Loucy (cell line): ENCODE results near the gene CCDC178.

Experiments used
- H2AFZ ChIP-seq: fragments of 200-600 bp; sonication (generic); 2 replicates; pipeline ENCODE4 v1.6.0; 2016; ENCODE audit warnings: antibody characterized with exemption, mild to moderate bottlenecking, low read length, moderate library complexity
- H3F3A ChIP-seq: fragments of 200-600 bp; 2 replicates; pipeline ENCODE4 v1.6.0; 2016; ENCODE audit warnings: antibody characterized with exemption, low read depth, mild to moderate bottlenecking
- H3K27me3 ChIP-seq: fragments of 200-600 bp; sonication (generic); 2 replicates; pipeline ENCODE4 v1.6.1; 2014; ENCODE audit warnings: low read length, mild to moderate bottlenecking; ENCODE audit not compliant: insufficient read depth, poor library complexity, severe bottlenecking
- H3K36me3 ChIP-seq: fragments of 200-600 bp; sonication (generic); 2 replicates; pipeline ENCODE4 v1.6.1; 2016; ENCODE audit warnings: low read length; ENCODE audit not compliant: insufficient read depth
- H3K4me1 ChIP-seq: fragments of 200-600 bp; sonication (generic); 2 replicates; pipeline ENCODE4 v1.5.1; 2014; ENCODE audit warnings: low read length, mild to moderate bottlenecking; ENCODE audit not compliant: insufficient read depth, poor library complexity, severe bottlenecking
- H3K4me2 ChIP-seq: fragments of 200-600 bp; sonication (generic); 2 replicates; pipeline ENCODE4 v1.6.0; 2014; ENCODE audit warnings: antibody characterized with exemption, low read length, low read depth, mild to moderate bottlenecking; ENCODE audit not compliant: poor library complexity, severe bottlenecking
- H3K4me3 ChIP-seq: fragments of 200-600 bp; sonication (generic); 2 replicates; pipeline ENCODE4 v1.5.1; 2014; ENCODE audit warnings: low read length, mild to moderate bottlenecking, mixed read lengths; ENCODE audit not compliant: poor library complexity, severe bottlenecking
- H3K79me2 ChIP-seq: fragments of 200-600 bp; sonication (generic); 2 replicates; pipeline ENCODE4 v1.6.1; 2014; ENCODE audit warnings: low read length; ENCODE audit not compliant: insufficient read depth
- H3K9ac ChIP-seq: fragments of 200-600 bp; sonication (generic); 2 replicates; pipeline ENCODE4 v1.6.0; 2014; ENCODE audit warnings: mild to moderate bottlenecking, low read depth, low read length, moderate library complexity; ENCODE audit not compliant: poor library complexity, severe bottlenecking
- H3K9me2 ChIP-seq: fragments of 200-600 bp; sonication (generic); replicated peaks from 2 replicates; pipeline ENCODE4 v1.6.1; 2016; ENCODE audit warnings: low read depth, low read length, mixed read lengths
- H3K9me3 ChIP-seq: fragments of 200-600 bp; sonication (generic); 2 replicates; pipeline ENCODE4 v1.6.1; 2014; ENCODE audit warnings: mild to moderate bottlenecking, antibody characterized with exemption, low read length, low read depth; ENCODE audit not compliant: insufficient read depth
- H4K20me1 ChIP-seq: fragments of 200-600 bp; sonication (generic); 2 replicates; pipeline ENCODE4 v1.6.0; 2014; ENCODE audit warnings: antibody characterized with exemption, low read length, mild to moderate bottlenecking; ENCODE audit not compliant: insufficient read depth, poor library complexity, severe bottlenecking
- EZH2phosphoT487 ChIP-seq: fragments of 200-600 bp; IDR thresholded peaks from 2 replicates; pipeline ENCODE4 v1.6.1; 2018; ENCODE audit warnings: antibody characterized with exemption, mild to moderate bottlenecking, moderate library complexity, borderline replicate concordance
- TF ChIP-seq, protein P1 (sequence below): fragments of 200-600 bp; sonication (generic); conservative IDR thresholded peaks from 2 replicates; pipeline ENCODE4 v1.5.1; 2014; ENCODE audit warnings: mild to moderate bottlenecking, antibody characterized with exemption, low read length

Gene CCDC178

DNA sequence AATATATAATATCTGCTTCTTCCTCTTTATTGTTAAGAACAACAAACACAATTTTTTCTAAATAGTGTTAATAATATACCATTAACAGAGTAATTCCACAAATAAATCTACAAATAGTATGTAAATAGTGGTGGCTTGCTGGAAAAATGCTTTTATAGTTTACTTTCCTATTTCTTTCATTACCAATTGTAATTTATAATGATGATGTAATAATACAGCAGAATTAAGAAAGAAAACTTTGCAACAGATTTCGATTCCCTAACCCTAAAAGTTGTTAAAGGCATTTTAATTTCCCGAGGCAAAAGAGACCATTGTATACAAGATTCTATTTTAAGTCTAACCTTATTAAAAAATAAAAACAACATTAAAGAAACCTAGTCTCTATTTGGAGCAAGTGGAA is 307.9 kb downstream of the CCDC178 start:
- H4K20me1 ChIP-seq: no peaks in the 10 kb centered on the region
- no peaks in the 10 kb centered on the region for H3K9me3 ChIP-seq
- no peak overlapping the region for H3K4me2 ChIP-seq
- H3K36me3 ChIP-seq: no peaks in the 10 kb centered on the region
- no peaks in the 10 kb centered on the region for H3K27me3 ChIP-seq
- no peaks in the 10 kb centered on the region for H3K79me2 ChIP-seq
- H3K9me2 ChIP-seq: no peaks in the 10 kb centered on the region
- H3K4me1 ChIP-seq: no peaks in the 10 kb centered on the region
- no peak for TF ChIP-seq EZH2phosphoT487
- TF ChIP-seq, protein P1, sequence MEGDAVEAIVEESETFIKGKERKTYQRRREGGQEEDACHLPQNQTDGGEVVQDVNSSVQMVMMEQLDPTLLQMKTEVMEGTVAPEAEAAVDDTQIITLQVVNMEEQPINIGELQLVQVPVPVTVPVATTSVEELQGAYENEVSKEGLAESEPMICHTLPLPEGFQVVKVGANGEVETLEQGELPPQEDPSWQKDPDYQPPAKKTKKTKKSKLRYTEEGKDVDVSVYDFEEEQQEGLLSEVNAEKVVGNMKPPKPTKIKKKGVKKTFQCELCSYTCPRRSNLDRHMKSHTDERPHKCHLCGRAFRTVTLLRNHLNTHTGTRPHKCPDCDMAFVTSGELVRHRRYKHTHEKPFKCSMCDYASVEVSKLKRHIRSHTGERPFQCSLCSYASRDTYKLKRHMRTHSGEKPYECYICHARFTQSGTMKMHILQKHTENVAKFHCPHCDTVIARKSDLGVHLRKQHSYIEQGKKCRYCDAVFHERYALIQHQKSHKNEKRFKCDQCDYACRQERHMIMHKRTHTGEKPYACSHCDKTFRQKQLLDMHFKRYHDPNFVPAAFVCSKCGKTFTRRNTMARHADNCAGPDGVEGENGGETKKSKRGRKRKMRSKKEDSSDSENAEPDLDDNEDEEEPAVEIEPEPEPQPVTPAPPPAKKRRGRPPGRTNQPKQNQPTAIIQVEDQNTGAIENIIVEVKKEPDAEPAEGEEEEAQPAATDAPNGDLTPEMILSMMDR: no peak
- no peaks in the 10 kb centered on the region for H3F3A ChIP-seq
- no peak overlapping the region for H3K9ac ChIP-seq
- H2AFZ ChIP-seq: no peak overlapping the region
- H3K4me3 ChIP-seq: no peak overlapping the region

DNA sequence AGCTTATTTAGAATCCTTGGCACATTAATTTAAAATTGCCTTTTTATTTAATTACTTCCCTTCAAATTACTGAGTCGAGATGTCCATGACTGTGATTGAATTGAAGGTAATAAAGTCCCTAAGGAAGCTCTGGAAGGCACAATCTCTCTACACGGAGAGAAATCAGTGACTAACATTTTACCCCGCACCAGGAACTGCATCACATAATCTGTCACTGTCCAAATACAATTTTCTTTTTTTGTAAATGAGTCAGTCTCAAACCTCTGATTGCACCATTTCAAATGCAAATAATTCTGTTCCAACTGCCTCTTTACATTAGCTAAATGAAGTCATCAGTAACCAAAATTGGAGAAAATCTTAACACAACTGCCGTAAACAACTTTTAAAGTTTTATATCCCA is 311.9 kb downstream of the CCDC178 start:
- Histone ChIP-seq H2AFZ (no peak overlapping the region), H3K9me3 (no peaks in the 10 kb centered on the region), H4K20me1 (no peaks in the 10 kb centered on the region), H3F3A (no peaks in the 10 kb centered on the region), H3K27me3 (no peaks in the 10 kb centered on the region), H3K4me2 (no peak overlapping the region), H3K9me2 (no peaks in the 10 kb centered on the region), H3K79me2 (no peaks in the 10 kb centered on the region), H3K4me1 (no peaks in the 10 kb centered on the region), H3K4me3 (no peak overlapping the region), H3K9ac (no peak overlapping the region), H3K36me3 (no peaks in the 10 kb centered on the region)
- no peak for TF ChIP-seq EZH2phosphoT487
- TF ChIP-seq, protein P1: no peak

DNA sequence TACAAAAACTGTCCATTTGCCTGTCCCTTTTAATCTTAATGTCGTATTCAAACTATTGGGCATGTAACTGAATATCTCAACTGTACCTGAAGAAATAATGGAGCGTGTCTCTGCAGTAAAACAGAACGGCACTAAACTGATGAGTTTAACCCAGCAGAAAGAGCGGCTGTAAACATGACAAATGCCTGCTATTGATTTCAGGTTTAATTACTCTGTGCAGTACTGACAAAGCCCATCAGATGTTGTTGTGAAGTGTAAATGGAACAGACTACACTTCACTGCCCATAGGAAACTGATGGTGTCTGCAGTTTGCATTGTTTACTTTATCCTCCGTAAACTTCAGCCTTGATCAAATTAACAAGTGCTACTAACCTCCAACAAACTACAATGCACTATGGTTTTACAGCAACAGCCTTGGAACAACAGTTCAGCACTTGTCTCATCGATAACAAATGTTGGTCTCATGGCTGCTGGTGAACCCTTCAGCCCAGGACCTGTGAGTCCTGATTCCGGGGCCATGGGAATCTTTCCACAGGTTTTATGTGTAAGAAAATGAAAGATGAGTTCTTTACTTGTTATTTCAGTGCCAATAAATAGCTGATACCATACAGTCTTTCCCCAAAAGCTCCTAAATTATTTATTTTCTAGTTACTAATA is 316.5 kb downstream of the CCDC178 start:
- H4K20me1 ChIP-seq: no peaks in the 10 kb centered on the region
- no peaks in the 10 kb centered on the region for H3K9me3 ChIP-seq
- H3F3A ChIP-seq: no peaks in the 10 kb centered on the region
- no peaks in the 10 kb centered on the region for H3K9me2 ChIP-seq
- no peak overlapping the region for H3K4me2 ChIP-seq
- H3K36me3 ChIP-seq: no peaks in the 10 kb centered on the region
- H3K4me1 ChIP-seq: no peaks in the 10 kb centered on the region
- no peak overlapping the region for H2AFZ ChIP-seq
- H3K4me3 ChIP-seq: no peak overlapping the region
- H3K27me3 ChIP-seq: no peaks in the 10 kb centered on the region
- H3K79me2 ChIP-seq: no peaks in the 10 kb centered on the region
- H3K9ac ChIP-seq: no peak overlapping the region
- TF ChIP-seq, protein P1: no peak
- TF ChIP-seq EZH2phosphoT487: no peak
